ENCODE results near the gene TECPR1. TPM values are rescaled to one million over a fixed set of nuclear protein-coding genes. Genes with fewer than 3 reads are reported as not detected.
A peak's percentile ranks its signal among the peaks of the same experiment; 100 is the strongest.

Gene TECPR1
- total RNA-seq, 1 donor: 11.7 TPM

DNA sequence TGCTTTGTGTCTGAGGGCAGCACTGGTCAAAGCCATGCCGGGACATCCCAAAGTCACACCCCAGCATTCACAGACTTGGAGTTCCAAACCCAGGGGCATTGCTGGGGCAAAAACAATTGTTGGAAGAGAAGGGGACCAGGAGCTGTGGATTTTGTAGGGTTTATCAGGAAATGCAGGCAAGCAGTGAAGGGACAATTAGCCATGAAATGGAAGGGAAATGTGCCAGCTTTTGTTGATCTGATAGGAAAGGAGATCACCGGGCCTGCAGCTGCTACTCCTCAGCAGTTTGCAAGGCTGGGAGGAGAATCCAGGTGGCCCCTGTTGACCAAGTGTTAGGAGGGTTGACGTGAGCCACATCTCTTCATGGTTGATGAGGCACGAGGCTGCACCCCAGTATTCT, 26.9 kb upstream of the TECPR1 start:
- no peak for DNase-seq (ENCODE audit: low read depth)
- no peak overlapping the region for H3K4me3 ChIP-seq (ENCODE audit: low read depth, low read length)
- no peak for TF ChIP-seq CTCF (IDR thresholded peaks at IDR 0.05; ENCODE audit: insufficient read depth, low read length)

DNA sequence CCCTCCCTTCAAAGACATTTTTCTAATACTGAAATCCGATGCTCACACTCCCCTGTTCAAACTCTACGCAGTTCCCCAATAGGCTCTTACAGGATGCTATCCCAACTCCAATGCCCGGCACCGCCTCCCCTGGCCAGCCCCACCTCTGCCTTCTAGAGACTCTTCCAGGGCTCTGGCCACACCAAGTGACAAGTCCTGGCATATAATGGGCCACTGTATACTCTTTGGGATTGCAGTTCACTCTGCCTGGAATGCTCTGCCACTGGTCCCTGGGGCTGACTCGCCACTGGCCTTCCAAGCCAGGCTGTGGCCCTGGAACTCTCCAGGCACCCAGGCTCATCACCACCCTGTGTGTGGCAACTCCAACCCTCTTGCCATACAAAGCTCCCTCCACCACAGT, 26.4 kb upstream of the TECPR1 start:
- no peak overlapping the region for H3K4me3 ChIP-seq (ENCODE audit: low read depth, low read length)
- no peak for TF ChIP-seq CTCF (IDR thresholded peaks at IDR 0.05; ENCODE audit: insufficient read depth, low read length)
- no peak for DNase-seq (ENCODE audit: low read depth)

- H3K4me3 ChIP-seq (ENCODE audit: low read depth, low read length): no peak overlapping the region
- DNase-seq (ENCODE audit: low read depth): peak; percentile 90
- no peak for TF ChIP-seq CTCF (IDR thresholded peaks at IDR 0.05; ENCODE audit: insufficient read depth, low read length)
These were observed 24.3 kb upstream of the TECPR1 start for GRCh38 chr7:98276241-98276761.

- H3K4me3 ChIP-seq (ENCODE audit: low read depth, low read length): no peak overlapping the region
- no peak for TF ChIP-seq CTCF (IDR thresholded peaks at IDR 0.05; ENCODE audit: insufficient read depth, low read length)
- DNase-seq (ENCODE audit: low read depth): no peak
These were observed 15.3 kb upstream of the TECPR1 start for GRCh38 chr7:98267303-98267702.

DNA sequence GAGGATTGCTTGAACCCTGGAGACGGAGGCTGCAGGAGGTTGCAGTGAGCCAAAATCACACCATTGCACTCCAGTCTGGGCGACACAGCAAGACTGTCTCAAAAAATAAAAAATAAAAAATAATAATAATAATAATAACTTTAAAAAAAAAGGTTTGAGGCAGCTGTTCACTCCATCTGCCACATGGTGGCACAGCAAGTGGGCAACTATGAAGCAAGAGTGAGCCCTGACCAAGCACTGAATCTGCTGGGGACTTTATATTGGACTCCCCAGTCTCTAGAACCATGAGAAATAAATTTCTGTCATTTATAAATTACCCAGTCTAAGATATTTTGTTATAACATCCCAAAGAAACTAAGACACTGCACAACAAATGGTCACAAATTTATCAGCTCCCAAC, 14.8 kb upstream of the TECPR1 start:
- H3K4me3 ChIP-seq (ENCODE audit: low read depth, low read length): no peak overlapping the region
- TF ChIP-seq CTCF (IDR thresholded peaks at IDR 0.05; ENCODE audit: insufficient read depth, low read length): peak; percentile 65
- peak; percentile 52 for DNase-seq (ENCODE audit: low read depth)

DNA sequence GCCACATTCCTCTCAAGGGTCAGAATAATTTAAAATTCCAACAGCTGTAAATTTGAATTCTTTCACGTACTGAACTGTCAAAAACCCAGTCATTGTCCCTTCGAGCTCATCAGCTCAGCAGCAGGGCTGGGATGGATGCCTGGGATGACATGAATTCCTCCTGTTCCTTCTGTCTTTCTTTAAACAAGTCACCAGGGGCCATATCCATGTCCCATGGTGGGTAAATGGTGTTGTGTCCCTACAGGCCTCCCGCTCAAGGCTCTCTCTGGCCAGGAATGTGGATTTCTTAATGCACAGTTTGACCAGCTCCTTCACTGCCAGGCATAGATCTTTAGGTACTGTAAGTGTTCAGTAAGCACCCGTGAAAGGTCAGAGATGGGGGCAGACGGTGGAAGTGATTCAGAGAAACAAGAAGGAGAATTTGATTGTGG, 13.8 kb upstream of the TECPR1 start:
- no peak overlapping the region for H3K4me3 ChIP-seq (ENCODE audit: low read depth, low read length)
- no peak for TF ChIP-seq CTCF (IDR thresholded peaks at IDR 0.05; ENCODE audit: insufficient read depth, low read length)
- DNase-seq (ENCODE audit: low read depth): no peak

DNA sequence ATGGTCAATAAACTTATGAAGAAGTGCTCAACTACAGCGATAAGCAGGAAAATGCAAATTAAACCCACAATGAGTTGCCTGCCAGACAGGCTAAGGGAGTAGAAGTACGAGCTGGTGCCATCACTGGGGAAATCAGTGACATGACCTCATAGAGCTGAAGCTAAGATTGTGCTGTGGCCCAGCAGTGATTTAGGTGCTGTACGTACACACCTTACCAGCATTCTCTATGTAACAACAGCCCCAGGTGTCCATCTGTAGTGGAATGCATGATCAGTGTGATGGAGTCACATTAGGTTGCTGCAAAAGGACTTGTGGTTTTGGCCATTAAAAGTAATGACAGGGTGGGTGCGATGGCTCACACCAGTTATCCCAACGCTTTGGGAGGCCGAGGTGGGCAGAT, 5.7 kb upstream of the TECPR1 start:
- TF ChIP-seq CTCF (IDR thresholded peaks at IDR 0.05; ENCODE audit: insufficient read depth, low read length): no peak
- DNase-seq (ENCODE audit: low read depth): no peak
- no peak overlapping the region for H3K4me3 ChIP-seq (ENCODE audit: low read depth, low read length)

Measured in fibroblast of the aortic adventitia (primary cell).